GM18499 (cell line): ENCODE results near the gene SNX4.
"Not testable (repeated sequence)": the region's sequence is repeated elsewhere in the genome, so short reads cannot be mapped to it uniquely, and the experiment has no call there.

ENCODE experiments used
- ATAC-seq: cut with Tn5 transposase; IDR thresholded peaks from one replicate; pipeline ENCODE4 v1.9.1; 2021; ENCODE audit warnings: moderate number of reproducible peaks; ENCODE audit not compliant: insufficient read depth, unreplicated experiment

Gene SNX4

DNA sequence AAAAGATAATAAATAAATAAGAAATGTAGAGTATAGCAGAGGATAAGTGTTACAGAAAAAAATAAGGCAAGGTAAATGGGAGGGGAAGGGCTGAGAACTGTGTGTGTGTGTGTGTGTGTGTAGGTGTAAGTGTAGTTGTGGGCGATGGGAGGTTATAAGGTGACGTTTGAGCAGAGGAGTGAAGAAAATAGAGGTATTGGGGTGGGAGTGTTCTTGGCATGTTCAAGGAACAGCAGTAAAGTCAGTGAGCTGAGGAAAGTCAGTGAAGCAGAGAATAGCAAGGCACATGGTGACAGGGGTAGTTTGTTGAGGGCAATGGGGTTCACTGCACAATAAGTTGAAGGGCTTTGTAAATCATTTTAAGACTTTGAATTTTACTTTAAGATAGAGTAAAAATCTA lies 113.9 kb downstream of the SNX4 start:
- ATAC-seq: no peak

DNA sequence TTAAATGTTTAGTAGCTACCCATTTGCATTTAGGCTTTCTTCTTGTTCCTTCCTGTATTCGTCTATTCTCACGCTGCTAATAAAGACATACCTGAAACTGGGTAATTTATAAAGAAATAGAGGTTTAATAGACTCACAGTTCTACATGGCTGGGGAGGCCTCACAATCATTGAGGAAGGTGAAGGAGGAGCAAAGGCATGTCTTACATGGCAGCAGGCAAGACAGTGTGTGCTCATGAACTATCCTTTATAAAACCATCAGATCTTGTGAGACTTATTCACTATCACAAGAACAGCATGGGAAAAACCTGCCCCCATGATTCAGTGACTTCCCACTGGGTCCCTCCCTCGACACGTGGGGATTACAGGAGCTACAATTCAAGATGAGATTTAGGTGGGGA lies 114.5 kb downstream of the SNX4 start:
- not testable (repeated sequence) for ATAC-seq

DNA sequence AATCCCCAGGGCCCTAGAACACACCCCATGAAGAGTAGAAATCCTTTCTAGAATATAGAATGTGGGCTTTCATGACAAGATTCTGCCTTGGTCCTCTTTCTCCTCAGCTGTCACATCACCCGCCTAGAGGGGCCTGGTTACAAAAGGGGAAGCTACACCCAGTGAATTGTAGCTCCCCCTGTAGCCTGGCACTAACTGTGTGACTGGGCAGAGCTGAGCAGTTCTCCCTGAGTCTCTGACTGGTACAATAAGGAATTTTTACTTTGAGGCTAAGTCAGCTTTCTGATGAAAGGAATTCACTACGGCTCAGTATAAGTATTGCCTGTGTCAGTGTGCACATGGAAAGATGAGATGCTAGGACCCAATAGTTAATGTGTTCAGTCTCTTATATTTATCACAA lies 116.2 kb downstream of the SNX4 start:
- ATAC-seq: no peak

DNA sequence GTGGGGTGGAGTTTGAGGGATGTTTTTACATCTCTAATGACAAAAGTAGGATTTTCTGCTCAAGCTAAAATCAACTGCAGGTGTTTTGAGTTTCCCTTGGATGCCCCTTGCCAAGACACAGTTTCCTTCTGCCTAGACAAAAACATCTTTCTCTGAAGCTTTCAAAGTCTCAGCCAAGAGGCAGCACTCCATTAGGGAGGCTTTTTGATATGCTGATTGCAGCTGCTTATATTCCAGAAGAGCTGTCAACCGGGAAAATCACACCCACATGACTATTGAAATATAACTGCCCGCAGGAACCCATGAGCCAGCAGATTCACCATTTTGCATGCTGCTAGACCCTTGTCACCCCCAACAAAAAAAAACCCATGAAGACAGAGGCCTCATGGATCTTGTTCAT lies 117.4 kb downstream of the SNX4 start:
- ATAC-seq: no peak

DNA sequence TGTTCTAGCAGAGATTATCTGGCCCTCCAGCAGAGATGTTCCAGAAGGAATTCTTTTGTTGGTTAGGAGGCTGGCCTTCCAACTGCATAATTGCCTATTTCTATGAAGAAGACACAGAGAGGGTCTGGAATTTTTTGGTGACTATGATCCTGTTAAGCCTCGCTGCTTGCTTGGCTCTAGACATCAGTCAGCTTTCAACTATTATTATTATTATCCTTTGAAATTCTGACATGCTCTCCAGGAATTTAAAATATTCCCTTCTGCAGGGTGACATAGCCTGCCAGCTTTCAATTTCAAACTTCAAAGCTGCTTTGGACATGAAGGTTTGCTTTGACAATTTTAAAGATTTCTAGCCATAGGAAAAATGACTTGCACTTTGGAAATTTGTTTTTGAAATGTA lies 118.6 kb downstream of the SNX4 start:
- ATAC-seq: no peak

DNA sequence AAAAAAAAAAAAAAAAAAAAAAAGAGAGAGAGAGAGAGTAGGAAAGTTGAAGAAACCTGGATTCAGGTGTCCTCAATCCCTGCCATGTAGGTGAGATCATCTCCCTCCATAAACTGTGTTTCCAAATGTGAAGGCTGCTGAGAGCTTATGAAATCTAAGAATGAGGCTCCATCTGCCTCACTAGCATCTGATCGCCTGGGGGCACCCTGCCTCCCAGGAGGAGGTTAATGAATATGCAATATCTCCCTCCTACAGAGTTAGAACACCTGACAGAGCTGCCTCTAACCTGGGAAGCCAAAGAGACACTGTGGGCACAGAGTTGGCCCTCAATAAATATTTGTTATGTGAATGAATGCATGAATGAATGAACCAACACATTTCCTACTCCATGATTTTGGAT lies 121.0 kb downstream of the SNX4 start:
- no peak for ATAC-seq
